GM06990 (cell line): ENCODE measurements around the gene TTC16.

Experiments
- DNase-seq: peaks from one replicate; pipeline ENCODE4 v3.0.0-alpha.2; 2011; ENCODE audit not compliant: insufficient read length; ENCODE audit errors: extremely low read depth
- H3K27me3 ChIP-seq: replicated peaks from 2 replicates; pipeline ENCODE4 v1.6.0; 2011; ENCODE audit warnings: low read length; ENCODE audit not compliant: control insufficient read depth, insufficient read depth
- H3K36me3 ChIP-seq: 2 replicates; pipeline ENCODE4 v1.5.1; 2011; ENCODE audit warnings: low read length; ENCODE audit not compliant: control insufficient read depth, insufficient read depth
- H3K4me3 ChIP-seq: replicated peaks from 2 replicates; pipeline ENCODE4 v1.5.1; 2011; ENCODE audit warnings: low read depth, mild to moderate bottlenecking, control low read depth, low read length
- TF ChIP-seq, protein P1 (sequence below): IDR thresholded peaks from 2 replicates; pipeline ENCODE4 v1.5.1; 2011; ENCODE audit warnings: low read length, control low read depth, mild to moderate bottlenecking, inconsistent platforms; ENCODE audit not compliant: insufficient read depth, poor library complexity, severe bottlenecking

Gene TTC16

DNA sequence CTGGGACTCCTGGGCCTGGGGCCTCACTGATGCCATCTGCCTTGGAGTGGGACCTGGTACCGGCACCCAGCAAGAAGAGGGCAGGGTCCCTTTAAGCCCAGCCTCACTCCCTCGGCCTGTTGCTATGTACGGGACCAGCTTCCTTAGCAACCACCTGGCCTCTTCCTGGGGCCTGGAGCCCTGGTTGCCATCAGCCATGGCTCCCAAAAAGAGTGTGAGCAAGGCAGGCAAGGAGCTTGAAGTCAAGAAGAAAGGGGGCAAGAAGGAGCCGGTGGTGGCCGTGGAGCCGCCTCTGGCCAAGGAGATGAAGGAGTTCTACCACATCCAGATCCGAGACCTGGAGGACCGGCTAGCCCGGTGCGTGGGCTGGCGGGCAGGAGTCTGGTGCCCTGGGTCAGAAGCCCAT, 9.0 kb upstream of the TTC16 start, which contains the start of gene CFAP157:
CFAP157 (plus strand) TSS at position 153 of the 406 bp plus-strand sequence; CDS start at position 197, 44 bp downstream.
- Histone ChIP-seq H3K27me3 (no peaks in the 10 kb centered on the region), H3K36me3 (no peaks in the 10 kb centered on the region), H3K4me3 (no peak within 1 kb of the TSS)
- TF ChIP-seq, protein P1, sequence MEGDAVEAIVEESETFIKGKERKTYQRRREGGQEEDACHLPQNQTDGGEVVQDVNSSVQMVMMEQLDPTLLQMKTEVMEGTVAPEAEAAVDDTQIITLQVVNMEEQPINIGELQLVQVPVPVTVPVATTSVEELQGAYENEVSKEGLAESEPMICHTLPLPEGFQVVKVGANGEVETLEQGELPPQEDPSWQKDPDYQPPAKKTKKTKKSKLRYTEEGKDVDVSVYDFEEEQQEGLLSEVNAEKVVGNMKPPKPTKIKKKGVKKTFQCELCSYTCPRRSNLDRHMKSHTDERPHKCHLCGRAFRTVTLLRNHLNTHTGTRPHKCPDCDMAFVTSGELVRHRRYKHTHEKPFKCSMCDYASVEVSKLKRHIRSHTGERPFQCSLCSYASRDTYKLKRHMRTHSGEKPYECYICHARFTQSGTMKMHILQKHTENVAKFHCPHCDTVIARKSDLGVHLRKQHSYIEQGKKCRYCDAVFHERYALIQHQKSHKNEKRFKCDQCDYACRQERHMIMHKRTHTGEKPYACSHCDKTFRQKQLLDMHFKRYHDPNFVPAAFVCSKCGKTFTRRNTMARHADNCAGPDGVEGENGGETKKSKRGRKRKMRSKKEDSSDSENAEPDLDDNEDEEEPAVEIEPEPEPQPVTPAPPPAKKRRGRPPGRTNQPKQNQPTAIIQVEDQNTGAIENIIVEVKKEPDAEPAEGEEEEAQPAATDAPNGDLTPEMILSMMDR = no peak
- DNase-seq = no peak

DNA sequence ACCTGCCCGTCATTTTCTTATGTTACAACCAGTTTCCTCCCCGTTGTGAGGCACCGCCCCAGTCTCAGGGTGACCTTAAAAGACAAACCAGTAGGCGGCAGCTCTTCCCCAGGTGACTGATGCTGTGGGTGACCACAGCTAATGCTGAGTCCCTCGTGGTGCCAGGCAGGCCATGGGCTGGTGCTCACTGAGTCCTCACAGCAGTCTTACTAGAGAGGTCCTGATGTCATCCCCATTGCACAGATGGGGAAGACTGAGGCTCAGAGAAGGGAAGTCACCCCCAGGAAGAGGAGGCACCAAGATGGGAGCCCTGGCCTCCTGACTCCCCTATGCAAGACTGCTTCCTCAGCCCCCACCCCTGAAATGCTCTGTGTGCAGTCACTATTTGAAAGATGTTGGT, 8.1 kb upstream of the TTC16 start:
- Histone ChIP-seq H3K36me3 (no peaks in the 10 kb centered on the region; the same call in 1 of the 2 replicates), H3K4me3 (no peak overlapping the region), H3K27me3 (no peaks in the 10 kb centered on the region)
- DNase-seq = no peak
- TF ChIP-seq, protein P1 = peak; percentile 44

DNA sequence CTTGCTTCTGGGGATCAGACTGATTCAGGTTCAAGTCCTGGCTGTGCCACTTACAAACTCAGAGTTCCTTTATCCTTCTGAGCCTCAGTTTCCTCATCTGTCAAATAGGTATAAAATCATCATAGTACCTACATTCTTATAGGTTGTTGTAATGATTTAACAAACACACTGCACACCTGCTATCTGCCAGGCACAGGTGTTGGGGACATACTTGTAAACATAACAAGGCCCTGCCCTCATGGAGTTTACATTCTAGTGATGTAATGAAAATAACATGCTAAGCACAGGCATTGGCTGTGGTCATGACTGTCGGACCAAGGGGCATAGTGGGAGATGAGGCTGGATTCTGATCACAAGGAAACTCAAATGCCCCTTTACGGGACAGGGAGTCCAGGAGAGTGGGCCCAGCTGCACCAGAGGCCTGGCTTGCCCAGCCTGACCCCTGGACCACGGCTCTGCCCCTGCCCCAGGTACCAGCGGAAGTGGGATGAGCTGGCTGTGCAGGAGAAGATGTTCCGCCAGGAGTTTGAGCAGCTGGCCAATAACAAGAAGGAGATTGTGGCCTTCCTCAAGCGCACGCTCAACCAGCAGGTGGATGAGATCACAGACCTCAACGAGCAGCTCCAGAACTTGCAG, 6.8 kb upstream of the TTC16 start:
- TF ChIP-seq, protein P1 = no peak
- Histone ChIP-seq H3K27me3 (no peaks in the 10 kb centered on the region), H3K36me3 (no peaks in the 10 kb centered on the region; the same call in 1 of the 2 replicates), H3K4me3 (no peak overlapping the region)
- DNase-seq = no peak

DNA sequence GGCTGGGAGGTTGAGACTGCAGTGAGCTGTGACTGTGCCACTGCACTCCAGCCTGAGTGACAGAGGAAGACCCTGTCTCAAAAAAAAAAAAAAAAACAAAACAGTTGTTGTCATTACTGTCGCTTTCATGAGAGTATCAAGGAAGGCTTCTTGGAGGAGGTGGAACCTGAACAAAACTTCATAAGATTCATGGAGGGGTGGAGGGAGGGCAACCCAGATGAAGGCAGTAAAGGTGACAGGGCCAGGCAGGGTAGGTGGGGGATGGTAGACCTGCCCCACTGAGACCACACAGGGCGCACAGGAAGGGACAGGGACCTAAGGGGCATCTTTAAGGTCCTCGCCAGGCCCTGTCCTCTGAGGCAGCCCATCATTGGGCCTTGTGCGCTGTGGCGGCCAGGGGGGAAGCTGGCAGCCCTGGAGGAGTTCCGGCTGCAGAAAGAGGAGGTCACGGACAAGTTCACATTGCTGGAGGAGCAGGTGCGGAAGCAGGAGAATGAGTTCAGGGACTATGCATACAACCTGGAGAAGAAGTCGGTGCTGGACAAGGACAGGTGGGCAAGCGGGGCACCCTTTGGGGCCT, 5.6 kb upstream of the TTC16 start:
- TF ChIP-seq, protein P1 = no peak
- Histone ChIP-seq H3K27me3 (no peaks in the 10 kb centered on the region), H3K36me3 (no peaks in the 10 kb centered on the region; the same call in 1 of the 2 replicates), H3K4me3 (no peak overlapping the region)
- no peak for DNase-seq

DNA sequence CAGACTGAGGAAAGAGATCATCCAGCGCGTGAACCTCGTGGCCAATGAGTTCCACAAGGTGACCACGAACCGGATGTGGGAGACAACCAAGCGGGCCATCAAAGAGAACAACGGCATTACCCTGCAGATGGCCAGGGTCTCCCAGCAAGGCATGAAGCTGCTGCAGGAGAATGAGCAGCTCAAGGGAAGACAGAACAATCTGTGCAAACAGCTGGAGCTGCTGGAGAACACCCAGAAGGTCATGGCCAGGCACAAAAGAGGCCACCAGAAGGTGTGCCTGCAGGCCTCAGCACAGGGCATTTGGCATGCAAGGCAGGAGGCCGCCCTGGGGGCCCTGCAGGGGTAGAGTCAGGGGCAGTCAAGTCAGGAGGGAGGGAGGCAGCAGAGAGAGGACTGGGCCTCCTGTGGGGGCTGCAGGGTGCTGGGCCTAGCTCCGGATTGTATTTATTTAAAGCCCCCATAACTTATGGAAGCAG, 4.6 kb upstream of the TTC16 start:
- Histone ChIP-seq H3K36me3 (no peaks in the 10 kb centered on the region; the same call in 1 of the 2 replicates), H3K27me3 (no peaks in the 10 kb centered on the region), H3K4me3 (no peak overlapping the region)
- DNase-seq = no peak
- TF ChIP-seq, protein P1 = no peak
